NCI-H345 treated with DMSO at 0.1 percent for 48 hours (cell line): ENCODE results near the gene CIITA.

Experiments used
- DNase-seq: peaks from one replicate; lab custom pipeline; 2025; ENCODE audit not compliant: unreplicated experiment; lab: John Stamatoyannopoulos, UW

CIITA gene

GRCh38 chr16:10879681-10880589, 2.9 kb downstream of the CIITA start:
- DNase-seq: no peak

DNA sequence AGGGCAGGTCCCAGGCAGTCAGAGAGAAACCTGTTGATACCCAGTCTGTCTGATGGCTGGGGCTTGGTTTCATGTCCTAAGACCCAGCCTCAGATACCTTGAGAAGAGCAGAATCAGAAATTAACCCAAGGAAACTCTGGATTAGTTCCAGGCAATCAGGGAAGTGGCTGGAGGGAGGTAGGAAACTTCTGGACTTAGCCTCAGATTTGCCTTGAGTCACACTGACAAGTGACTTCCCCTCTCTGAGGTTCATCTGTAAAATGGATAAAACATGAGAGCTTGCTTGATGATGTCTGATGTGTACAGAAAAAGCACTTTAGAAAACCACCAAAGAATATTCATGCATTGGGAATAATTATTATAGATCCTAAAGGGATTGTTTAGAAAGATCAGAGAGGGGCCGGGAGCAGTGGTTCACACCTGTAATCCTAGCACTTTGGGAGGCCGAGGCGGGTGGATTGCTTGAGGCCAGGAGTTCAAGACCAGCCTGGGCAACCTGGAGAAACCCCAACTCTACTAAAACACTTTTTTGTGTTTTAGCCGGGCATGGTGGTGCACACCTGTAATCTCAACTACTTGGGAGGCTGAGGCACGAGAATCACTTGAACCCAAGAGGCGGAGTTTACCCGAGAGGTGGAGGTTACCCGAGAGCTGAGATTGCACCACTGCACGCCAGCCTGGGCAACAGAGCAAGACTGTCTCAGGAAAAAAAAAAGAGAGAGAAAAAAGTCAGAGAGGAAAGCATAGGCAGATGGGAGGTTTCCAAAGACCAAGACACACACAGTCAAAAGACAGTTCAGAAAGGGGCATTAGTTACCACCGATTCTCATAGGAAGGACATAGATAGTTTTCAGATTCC, 3.8 kb downstream of the CIITA start:
- DNase-seq: no peak

GRCh38 chr16:10881479-10882030, 4.6 kb downstream of the CIITA start:
- DNase-seq: no peak

GRCh38 chr16:10883004-10883403, 6.0 kb downstream of the CIITA start:
- no peak for DNase-seq

DNA sequence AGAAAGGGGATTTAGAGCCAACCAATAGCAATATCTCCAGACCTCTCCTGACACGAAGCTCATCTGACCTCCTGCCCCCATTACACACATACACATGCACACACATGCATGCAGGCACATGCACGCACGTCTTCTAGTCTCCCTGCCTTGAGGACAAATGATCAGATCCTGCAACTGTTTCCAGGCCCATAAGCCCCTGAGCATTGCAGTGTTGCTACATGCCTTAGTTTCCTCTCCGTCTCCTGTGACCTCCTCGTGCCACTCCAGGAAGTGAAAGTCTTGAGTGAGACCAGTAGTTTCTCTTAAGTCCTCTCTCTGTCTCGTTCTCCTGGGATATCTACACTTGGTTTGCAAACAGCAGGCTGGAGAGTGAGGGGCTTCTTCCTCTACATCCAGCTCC, 8.2 kb downstream of the CIITA start:
- no peak for DNase-seq

- DNase-seq: no peak
These were observed 11.4 kb downstream of the CIITA start for GRCh38 chr16:10888320-10888937.

DNA sequence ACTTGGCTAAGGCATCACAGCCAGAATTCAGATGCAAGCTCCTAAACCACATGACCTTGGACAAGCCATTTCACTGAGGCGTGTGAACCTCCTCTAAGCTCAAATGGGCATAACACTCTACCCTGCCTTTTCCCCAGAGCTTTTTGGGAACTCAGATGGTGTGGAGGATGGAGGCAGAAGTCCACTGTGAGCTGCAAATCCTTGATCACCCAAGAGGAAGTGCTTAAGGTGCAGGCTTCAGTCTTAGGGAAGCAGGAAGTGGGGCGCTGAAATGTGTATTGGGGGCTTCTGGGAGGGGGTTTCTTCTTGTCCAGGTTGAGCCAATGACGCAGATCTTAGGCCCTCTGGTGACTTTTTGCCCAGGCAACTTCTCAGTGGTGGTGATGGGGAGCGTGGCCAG, 12.9 kb downstream of the CIITA start:
- no peak for DNase-seq

GRCh38 chr16:10892782-10893318, 15.8 kb downstream of the CIITA start:
- no peak for DNase-seq

GRCh38 chr16:10895053-10895946, 18.3 kb downstream of the CIITA start:
- no peak for DNase-seq

- DNase-seq: no peak
These were observed 19.2 kb downstream of the CIITA start for GRCh38 chr16:10896165-10896564.

DNA sequence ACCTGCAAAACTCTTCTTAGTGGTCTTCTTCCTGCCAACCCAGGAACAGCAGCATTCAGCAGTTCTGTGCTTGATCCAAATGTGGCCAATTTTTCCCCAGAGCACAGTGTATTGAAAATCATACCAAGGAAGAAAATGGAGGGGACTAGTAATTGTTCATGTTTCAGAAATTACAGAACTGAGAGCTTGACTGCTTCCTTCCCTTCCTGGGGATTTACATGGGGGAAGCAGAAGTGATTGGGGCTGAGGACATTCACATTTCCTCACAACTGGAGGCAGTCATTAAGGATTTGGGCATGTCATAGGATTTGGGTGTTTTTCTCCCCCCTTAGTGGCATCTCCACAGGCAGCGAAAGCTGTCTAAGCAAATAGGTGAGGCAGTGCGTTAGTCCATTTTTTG, 19.7 kb downstream of the CIITA start:
- DNase-seq: no peak

DNA sequence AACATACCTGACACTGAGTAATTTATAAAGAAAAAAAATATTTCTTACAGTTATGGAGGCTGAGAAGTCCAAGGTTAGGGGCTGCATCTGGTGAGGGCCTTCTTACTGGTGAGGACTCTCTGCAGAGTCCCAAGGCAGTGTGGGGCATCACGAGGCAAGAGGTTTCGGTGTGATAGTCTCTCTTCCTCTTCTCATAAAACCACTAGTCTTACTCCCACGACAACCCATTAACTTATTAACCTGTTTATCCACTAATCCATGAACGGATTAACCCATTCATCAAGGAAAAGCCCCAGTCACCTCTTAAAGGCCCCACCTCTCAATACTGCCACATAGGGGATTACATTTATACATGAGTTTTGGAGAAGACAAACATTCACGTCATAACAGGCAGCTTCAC, 20.1 kb downstream of the CIITA start:
- DNase-seq: no peak

DNA sequence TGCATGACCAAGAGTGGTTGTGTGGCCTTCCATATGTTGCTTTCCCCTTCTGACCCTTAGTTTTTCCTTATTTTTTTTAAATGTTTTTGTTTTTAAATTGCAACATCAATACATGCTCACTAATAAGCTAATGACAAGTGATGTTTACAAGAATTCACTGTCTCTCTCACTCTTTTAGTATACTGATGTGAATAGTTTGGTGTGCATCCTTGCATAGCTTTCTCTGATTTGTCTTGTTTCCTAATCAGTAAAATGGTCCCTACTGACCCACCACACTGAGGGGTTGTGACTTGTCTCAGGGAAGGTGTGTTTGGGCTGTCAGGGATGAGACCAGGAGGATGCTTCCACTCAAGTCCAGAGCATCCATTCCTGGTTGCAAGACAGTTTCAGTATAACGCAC, 26.0 kb downstream of the CIITA start:
- DNase-seq: no peak

- no peak for DNase-seq
These were observed 29.5 kb downstream of the CIITA start for GRCh38 chr16:10906482-10906881.

DNA sequence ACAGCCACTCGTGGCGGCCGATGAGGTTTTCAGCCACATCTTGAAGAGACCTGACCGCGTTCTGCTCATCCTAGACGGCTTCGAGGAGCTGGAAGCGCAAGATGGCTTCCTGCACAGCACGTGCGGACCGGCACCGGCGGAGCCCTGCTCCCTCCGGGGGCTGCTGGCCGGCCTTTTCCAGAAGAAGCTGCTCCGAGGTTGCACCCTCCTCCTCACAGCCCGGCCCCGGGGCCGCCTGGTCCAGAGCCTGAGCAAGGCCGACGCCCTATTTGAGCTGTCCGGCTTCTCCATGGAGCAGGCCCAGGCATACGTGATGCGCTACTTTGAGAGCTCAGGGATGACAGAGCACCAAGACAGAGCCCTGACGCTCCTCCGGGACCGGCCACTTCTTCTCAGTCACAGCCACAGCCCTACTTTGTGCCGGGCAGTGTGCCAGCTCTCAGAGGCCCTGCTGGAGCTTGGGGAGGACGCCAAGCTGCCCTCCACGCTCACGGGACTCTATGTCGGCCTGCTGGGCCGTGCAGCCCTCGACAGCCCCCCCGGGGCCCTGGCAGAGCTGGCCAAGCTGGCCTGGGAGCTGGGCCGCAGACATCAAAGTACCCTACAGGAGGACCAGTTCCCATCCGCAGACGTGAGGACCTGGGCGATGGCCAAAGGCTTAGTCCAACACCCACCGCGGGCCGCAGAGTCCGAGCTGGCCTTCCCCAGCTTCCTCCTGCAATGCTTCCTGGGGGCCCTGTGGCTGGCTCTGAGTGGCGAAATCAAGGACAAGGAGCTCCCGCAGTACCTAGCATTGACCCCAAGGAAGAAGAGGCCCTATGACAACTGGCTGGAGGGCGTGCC, 30.1 kb downstream of the CIITA start:
- no peak for DNase-seq

GRCh38 chr16:10907757-10908045, 30.7 kb downstream of the CIITA start:
- DNase-seq: no peak

DNA sequence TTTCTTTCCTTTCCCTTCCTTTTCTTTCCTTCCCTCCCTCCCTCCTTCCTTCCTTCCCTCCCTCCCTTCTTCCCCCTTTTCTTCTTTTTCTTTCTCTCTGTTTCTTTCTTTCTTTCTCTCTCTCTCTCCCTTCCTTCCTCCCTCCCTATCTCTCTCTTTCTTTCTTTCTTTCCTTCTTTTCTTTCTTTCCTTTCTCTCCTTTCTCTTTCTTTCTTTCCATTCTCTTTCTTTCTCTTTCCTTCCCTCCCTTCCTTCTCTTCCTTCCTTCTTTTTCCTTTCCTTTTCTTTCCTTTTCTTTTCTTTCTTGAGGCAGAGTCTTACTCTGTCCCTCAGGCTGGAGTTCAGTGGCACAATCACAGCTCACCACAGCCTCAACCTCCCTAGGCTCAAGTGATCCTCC, 34.3 kb downstream of the CIITA start:
- no peak for DNase-seq

GRCh38 chr16:10916534-10916933, 39.5 kb downstream of the CIITA start:
- no peak for DNase-seq

GRCh38 chr16:10918294-10919002, 41.4 kb downstream of the CIITA start:
- DNase-seq: peak; percentile 57
